GM12872 (cell line): ENCODE measurements around the gene PDCL3.

Experiments
- CTCF ChIP-seq: IDR thresholded peaks from 3 replicates; pipeline ENCODE4 v1.5.1; 2011; ENCODE audit warnings: low read depth, mild to moderate bottlenecking, low read length, moderate library complexity; ENCODE audit not compliant: insufficient read depth

The PDCL3 gene

GRCh38 chr2:100601661-100602060 is 38.9 kb downstream of the PDCL3 start:
- no peak for TF ChIP-seq CTCF

- TF ChIP-seq CTCF = no peak
Observed at GRCh38 chr2:100603414-100603813, 40.6 kb downstream of the PDCL3 start.

DNA sequence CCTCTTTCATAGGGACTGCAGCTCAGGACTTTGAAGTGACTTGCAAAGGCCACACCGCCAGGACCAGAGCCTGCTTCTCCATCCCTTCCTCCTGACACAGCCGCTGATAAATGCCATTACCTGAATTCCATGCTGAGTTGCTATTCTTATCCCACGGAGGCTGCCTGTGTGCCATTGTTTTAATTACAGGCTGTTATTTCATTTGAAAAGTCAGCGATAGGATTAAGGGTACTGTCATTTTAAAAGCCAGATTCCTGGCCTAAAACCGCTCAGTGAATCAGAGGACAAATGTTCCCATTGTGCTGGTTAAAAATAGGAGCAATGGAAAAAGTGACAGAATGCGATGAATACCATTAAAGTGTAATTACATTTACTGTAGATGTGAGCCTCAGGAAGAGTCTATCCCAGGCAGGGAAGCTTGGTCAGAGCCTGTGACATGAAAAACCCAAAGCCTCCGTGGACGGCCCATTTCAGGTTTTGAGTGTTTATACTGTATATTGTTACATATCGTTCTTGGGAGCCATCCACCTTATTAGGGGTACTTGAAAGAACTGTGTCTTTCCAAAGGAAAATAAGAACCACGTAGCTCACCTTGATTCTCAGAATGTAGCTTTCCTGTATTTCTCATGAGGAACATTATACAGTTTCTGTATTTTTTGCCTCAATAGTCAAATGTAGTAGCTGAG is 41.3 kb downstream of the PDCL3 start:
- no peak for TF ChIP-seq CTCF

DNA sequence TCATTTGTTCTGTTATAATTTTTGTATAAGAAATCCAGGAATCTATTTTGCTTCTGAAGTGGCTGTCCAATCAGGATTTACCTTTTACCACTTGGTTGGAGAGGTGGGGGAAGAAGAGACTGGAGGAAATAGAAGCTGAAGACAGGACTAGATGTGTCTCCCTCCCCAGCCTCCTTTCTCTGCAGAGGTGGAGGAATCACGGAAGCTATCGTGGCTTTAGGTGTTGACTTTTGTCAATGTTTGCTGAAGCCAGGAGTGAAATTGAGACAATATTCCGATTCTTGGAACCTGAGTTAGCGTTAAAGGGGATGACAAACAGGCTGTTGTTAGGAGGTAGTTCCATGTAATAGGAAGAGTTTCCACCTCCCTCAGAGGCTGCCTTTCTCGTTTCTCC is 43.5 kb downstream of the PDCL3 start:
- no peak for TF ChIP-seq CTCF

DNA sequence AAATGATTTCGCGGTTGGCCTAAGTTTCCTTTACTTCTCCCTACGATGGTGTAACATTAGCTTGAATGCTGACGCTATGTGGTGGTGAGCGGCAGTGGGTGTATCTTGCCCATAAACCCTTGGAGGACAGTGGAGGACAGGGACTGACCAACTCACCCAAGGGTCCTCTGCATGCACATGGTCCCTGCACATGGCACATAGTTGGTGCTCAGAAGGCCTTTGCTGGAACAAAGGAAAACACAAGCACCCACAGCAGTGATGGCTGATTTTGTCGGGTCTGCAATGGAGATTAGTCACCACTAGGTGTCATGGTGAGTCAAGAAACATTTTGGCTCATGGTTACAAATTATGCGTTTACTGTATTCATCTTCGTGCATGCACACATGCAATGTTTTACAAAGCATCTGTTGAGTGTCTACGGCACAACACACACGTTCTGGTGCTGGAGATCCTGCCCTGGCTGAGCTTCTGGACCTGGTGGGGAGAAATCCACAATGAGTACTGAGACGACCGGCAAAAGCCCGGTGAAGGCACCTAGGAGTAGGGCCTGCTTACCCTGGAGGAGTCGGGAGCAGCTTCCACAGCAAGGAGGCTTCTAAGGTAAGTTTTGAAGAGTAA is 44.0 kb downstream of the PDCL3 start:
- TF ChIP-seq CTCF = peak; percentile 88

GRCh38 chr2:100610381-100610831 is 47.6 kb downstream of the PDCL3 start:
- peak; percentile 64 for TF ChIP-seq CTCF

DNA sequence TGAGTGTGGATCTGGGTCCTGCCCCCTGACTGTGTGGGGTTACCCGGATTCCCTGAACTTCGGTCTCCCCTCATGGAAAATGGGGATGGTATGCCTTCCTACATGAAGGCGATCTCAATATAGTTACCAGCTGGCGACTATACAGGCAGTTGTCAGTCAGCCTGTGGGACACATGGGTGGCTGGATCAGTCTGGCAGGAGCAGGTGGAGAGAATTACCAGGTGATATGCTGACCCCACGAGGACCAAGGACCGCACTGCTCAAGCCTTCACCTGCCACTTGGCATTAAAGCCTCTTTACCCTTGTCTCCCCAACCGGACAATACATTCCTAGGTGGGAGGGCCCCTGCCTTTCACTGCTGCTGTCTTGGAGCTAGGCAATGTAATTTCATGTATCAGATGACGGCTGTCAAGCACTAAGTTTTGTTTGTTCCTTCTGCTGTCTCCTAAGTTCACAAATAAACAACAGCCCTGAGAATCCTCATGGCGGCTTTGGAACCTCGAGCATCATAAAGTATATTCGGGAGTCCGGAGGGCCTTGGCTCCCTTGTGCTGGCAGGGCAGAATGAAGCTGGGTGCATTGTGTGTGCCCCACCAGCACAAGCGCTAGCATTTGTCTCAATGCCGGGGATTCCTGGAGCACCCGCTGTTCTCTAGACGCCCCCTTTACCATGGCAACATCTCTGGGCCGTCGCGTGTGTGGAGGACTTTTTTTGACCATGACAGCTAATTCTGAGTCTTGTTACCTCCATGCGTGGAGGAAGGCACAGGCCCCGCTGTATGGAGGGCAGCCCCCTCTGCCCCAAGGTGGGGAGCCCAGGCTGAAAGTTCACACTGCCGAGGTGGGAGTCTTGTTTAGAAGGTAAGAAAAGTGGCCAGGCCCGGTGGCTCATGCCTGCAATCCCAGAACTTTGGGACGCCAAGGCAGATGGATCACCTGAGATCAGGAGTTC is 48.6 kb downstream of the PDCL3 start:
- no peak for TF ChIP-seq CTCF
